Lung (tissue), 12 donors: ENCODE results near the gene RNPEPL1. TPM values are rescaled to one million over a fixed set of nuclear protein-coding genes. Genes with fewer than 3 reads are reported as not detected.

Experiments used
- ATAC-seq: fragments of 200-7000 bp; cut with Tn5 transposase; one replicate; pipeline ENCODE4 v1.9.1; 2020; ENCODE audit warnings: moderate number of reproducible peaks; ENCODE audit not compliant: insufficient read depth, low FRiP score
- DNase-seq, 3 donors: peaks; one replicate each; pipeline ENCODE4 v3.0.0-alpha.2; 2013 to 2017
- H3K27ac ChIP-seq, 2 donors: one replicate each; pipeline ENCODE4 v1.5.1; 2013; ENCODE audit warnings: mild to moderate bottlenecking in 2 of 2, moderate library complexity in 2 of 2, control low read depth in 1 of 2, inconsistent platforms in 1 of 2, low read depth in 1 of 2, low read length in 1 of 2
- H3K27me3 ChIP-seq, 3 donors: one replicate each; pipeline ENCODE4 v1.5.1; 2013; ENCODE audit warnings: low read length in 2 of 3; ENCODE audit not compliant: control insufficient read depth in 3 of 3, insufficient read depth in 3 of 3
- H3K36me3 ChIP-seq, 4 donors: one replicate each; pipeline ENCODE4 v1.5.1; 2013; ENCODE audit warnings: low read length in 4 of 4, mild to moderate bottlenecking in 1 of 4, moderate library complexity in 1 of 4; ENCODE audit not compliant: control insufficient read depth in 4 of 4, insufficient read depth in 4 of 4
- H3K4me1 ChIP-seq, 5 donors: one replicate each; pipeline ENCODE4 v1.5.1; 2013; ENCODE audit warnings: low read length in 5 of 5, mild to moderate bottlenecking in 2 of 5, moderate library complexity in 1 of 5; ENCODE audit not compliant: control insufficient read depth in 5 of 5, insufficient read depth in 5 of 5
- H3K4me3 ChIP-seq: one replicate; pipeline ENCODE4 v1.5.1; 2013; ENCODE audit warnings: mild to moderate bottlenecking, control low read depth, moderate library complexity
- H3K9ac ChIP-seq, 2 donors: one replicate each; pipeline ENCODE4 v1.5.1; 2013; ENCODE audit warnings: low read length in 2 of 2, control low read depth in 1 of 2; ENCODE audit not compliant: insufficient read depth in 1 of 2
- H3K9me3 ChIP-seq, 4 donors: one replicate each; pipeline ENCODE4 v1.5.1; 2013; ENCODE audit warnings: low read length in 3 of 4, mild to moderate bottlenecking in 1 of 4, moderate library complexity in 1 of 4; ENCODE audit not compliant: control insufficient read depth in 4 of 4, insufficient read depth in 3 of 4
- CTCF ChIP-seq: IDR thresholded peaks from 2 replicates; pipeline ENCODE4 v1.5.1; 2012; ENCODE audit warnings: mild to moderate bottlenecking; ENCODE audit errors: control extremely low read depth, extremely low read depth
- WGBS, 2 donors: extraction: QIAGEN DNeasy Blood & Tissue Kit; methylation state at CpG; one replicate each; pipeline ENCODE4 v1.1.7; 2013; 5-methylcytosine and 5-hydroxymethylcytosine counted together
- polyA plus RNA-seq, 2 donors: library from polyadenylated mRNA; stranded (reverse); fragments of 200-250 nt; gene quantifications; one replicate each; pipeline ENCODE4 v1.2.1, GENCODE V29; 2013
- total RNA-seq, 2 donors: library from RNA; depleted of rRNA in 1 of 2; stranded (reverse); fragments of >200 nt in 1 of 2; gene quantifications; one replicate each; pipeline ENCODE4 v1.2.1, GENCODE V29; 2014 to 2021
- donor health status: control.
- donor health status: control.
- donor health status: Bipolar disorder and iron deficiency.
- donor health status: healthy.
- donor health status: DM: yes; HTN: yes; CAD: no.

RNPEPL1 gene
- total and polyA plus RNA-seq, 4 donors: 24.5 to 235 (median 88.2) TPM

- Histone ChIP-seq H3K4me1 (peaks cover 0 to 15% (median 0%) of the 10 kb centered on the region in 5 donors), H3K27ac (no peak overlapping the region), H3K9me3 (peaks cover 0 to 8% (median 2%) of the 10 kb centered on the region in 4 donors), H3K4me3 (no peak overlapping the region), H3K36me3 (no peaks in the 10 kb centered on the region), H3K27me3 (no peaks in the 10 kb centered on the region), H3K9ac (no peak overlapping the region)
- no peak for TF ChIP-seq CTCF
- WGBS, 2 donors: 94% methylated on average over 50 of the region's 50 CpGs
- no peak for ATAC-seq
- no peak for DNase-seq
Observed at GRCh38 chr2:240629968-240630770, 61.9 kb downstream of the RNPEPL1 start.

Other genes with a start within 250 kb of the RNPEPL1 start
- gene GPC1, start 132.8 kb upstream of the RNPEPL1 start, total RNA-seq: 10 to 100 TPM; 23.2 to 62.5 TPM
- gene GPC1, start 132.8 kb upstream of the RNPEPL1 start, polyA plus RNA-seq: 10 to 100 TPM; 24.6 to 28.5 TPM
- gene ANKMY1, start 10.5 kb upstream of the RNPEPL1 start, total RNA-seq: 10 to 100 TPM; 15.8 to 34.8 TPM
- 10 to 100 TPM in 1 of 2 donors, 1 to 10 TPM in 1; 9.3 to 13.9 TPM for gene ANKMY1, start 10.5 kb upstream of the RNPEPL1 start, polyA plus RNA-seq
- 1 to 10 TPM; 2.8 to 7.7 TPM for gene DUSP28, start 8.1 kb upstream of the RNPEPL1 start, total RNA-seq
- 1 to 10 TPM; 4.4 to 5.9 TPM for gene DUSP28, start 8.1 kb upstream of the RNPEPL1 start, polyA plus RNA-seq
- 10 to 100 TPM; 28.2 to 42.9 TPM for gene CAPN10, start 18.2 kb downstream of the RNPEPL1 start, total RNA-seq
- gene CAPN10, start 18.2 kb downstream of the RNPEPL1 start, polyA plus RNA-seq: 10 to 100 TPM; 28.3 to 38.7 TPM
- gene GPR35, start 57.0 kb downstream of the RNPEPL1 start, total RNA-seq: 1 to 10 TPM; 2.3 to 4.4 TPM
- 10 to 100 TPM in 1 of 2 donors, 1 to 10 TPM in 1; 3.9 to 10.3 TPM for gene GPR35, start 57.0 kb downstream of the RNPEPL1 start, polyA plus RNA-seq
- gene AQP12B, start 114.4 kb downstream of the RNPEPL1 start, total RNA-seq: under 1 TPM in 1 of 2 donors, not detected in 1; 0.15 TPM
- gene AQP12B, start 114.4 kb downstream of the RNPEPL1 start, polyA plus RNA-seq: not detected
- not detected for gene AQP12A, start 123.4 kb downstream of the RNPEPL1 start, total RNA-seq
- not detected for gene AQP12A, start 123.4 kb downstream of the RNPEPL1 start, polyA plus RNA-seq